GM18951 (cell line): ENCODE data around the gene SLC38A2.

Experiments used
- POLR2A ChIP-seq: IDR thresholded peaks from 4 replicates; pipeline ENCODE4 v1.6.1; 2011; ENCODE audit warnings: mild to moderate bottlenecking; ENCODE audit not compliant: insufficient read length, insufficient read depth; ENCODE audit errors: extremely low read depth
- in situ Hi-C: fragments of 300-500 bp; cut with MboI; formaldehyde crosslinking; loops from one replicate; pipeline ENCODE4 v1.12.0; 2022; ENCODE audit warnings: low sequenced_read_pairs, mixed read lengths, inconsistent platforms; ENCODE audit not compliant: unreplicated experiment

The SLC38A2 gene

DNA sequence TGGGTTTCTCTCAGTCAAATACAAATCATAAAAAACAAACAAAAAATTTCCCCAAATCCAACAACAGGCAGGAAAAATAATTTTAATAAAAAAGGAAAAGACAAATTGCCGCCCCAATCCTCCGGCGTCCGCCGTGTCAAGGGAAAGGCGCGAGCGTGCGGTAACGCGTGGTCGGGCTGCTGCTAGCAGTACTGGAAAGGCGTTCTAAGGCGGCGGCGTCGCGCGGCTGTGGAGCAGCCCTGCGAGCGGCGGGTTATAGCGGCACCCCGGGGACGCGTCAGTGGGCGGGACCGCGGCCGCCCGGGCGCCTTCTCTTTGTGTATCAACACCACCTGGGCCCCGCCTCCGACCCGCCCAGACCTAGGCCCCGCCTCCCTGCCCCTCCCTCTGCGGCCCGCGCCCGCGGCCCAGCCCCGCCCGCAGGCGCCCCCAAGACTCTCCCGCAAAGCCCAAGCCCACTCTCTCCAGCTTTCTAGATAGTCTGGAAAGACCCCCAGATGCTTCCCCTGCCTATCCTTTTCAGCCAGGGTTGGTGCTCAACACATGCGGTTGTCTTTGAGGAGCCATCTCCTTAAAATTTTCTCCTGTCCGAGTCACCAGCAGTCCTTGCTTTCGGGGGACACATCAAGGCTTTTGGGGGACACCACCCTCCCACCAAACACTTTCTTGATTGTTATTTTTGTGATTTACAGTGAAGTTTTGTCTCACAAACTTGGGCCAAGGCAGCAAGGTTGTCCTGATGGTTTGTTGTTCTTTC is at the start of gene SLC38A2:
TSS of gene SLC38A2 (minus strand) at position 230 of the 757 bp plus-strand sequence. CDS start 1,480 bp downstream, outside the sequence.
- in situ Hi-C loops: no loop called here
- peak; percentile 100 for TF ChIP-seq POLR2A

DNA sequence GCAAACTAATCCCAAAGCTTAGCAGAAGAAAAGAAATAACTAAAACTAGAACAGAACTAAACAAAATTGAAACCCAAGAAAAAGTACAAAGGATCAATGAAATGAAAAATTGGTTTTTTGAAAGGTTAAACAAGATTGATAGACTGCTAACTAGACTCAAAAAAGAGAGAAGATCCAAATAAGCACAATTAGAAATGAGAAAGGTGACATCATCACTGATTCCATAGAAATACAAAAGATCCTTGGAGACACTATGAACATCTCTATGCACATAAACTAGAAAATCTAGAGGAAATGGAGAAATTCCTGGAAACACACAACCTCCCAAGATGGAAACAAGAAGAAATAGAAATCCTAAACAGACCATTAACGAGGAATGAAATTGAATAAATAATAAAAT is 47.1 kb upstream of the SLC38A2 start:
- no peak for TF ChIP-seq POLR2A
- in situ Hi-C loops: no loop called here

DNA sequence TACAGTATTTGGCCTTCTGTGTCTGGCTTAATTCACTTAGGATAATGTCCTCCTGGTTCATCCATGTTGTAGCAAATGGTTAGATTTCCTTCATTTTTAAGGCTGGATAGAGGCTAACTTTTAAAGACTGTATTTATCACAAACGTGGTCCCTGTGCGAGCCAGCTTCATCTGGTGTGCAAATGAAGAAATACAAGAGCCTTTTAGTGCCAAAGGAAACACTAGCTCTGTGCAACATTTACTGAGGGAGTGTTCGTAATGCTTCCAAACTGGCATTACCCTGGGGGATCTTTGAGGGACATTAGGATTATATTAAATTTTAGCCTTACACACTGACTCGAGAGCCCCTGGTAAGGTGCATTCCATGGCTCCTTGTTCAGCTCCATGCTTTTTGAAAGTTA is 43.0 kb upstream of the SLC38A2 start:
- in situ Hi-C loops: no loop called here
- no peak for TF ChIP-seq POLR2A

DNA sequence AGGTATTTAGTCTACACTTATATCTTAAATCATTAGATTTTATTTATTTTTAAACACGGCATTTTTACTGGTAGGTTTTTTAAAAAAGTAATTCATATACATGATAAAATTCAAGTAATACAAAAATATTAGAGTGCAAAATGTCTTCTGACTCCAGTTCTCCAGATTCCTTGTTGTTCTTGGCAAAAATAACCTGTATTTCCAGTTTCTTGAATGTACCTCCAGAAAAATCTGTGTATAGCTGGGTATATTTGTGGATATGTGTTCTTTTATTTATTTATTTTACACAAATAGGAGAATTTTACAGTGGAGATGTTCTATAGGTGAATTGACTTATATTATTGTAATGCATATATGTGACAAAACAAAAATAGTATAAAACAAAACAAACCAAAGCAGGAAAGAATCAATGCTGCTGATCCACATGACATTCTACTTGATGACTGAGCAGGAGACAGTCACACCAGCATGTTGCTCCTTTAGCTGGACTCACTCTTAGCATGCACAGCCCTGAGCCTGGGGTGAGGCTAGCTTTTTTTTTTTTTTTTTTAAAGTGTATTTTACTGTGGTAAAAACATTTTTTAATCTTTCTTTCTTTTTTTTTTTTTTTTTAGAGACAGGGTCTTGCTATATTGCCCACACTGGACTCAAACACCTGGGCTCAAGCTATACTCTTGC is 42.2 kb upstream of the SLC38A2 start:
- TF ChIP-seq POLR2A: no peak
- in situ Hi-C loops: no loop called here

DNA sequence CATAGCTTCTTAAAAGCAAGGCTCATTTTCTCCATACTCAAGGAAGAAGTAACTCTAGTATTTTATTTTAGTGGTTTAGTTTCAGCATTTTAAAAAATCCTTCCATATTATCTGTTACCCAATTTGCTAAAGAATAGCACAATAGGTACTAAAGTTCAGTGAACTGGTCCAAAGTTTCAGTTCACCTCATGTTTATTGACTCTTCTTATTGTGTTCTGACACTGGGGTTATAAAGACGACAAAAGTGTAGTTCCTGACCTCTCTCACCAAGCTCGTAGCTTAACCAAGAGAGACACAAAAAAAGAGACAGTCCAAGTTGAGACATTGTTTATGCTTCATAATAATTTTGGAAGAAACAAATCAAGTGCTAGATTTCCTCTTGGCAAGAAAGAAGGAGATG is 40.8 kb upstream of the SLC38A2 start:
- in situ Hi-C loops: no loop called here

DNA sequence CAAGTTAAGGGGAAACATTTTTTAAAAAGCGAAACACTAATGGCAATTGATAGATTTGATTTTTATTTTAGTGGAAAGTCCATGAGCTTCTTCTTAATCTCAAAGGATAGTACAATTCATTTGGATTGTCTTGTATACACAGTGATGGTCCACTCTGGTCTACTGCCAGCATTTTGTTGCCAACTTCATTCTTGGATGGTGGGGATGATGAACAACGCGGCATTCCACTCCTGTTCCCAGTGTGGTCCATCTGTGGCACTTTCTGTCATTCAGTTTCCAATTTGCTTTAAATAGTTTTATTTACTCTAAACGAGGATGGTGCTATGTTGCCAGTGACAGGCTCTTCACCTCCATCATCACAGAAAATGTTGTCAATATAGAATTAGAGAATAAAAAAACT is 40.3 kb upstream of the SLC38A2 start:
- in situ Hi-C loops: no loop called here
- TF ChIP-seq POLR2A: no peak

More for the DNA sequence above, 40.8 kb upstream of the SLC38A2 start:
- no peak for TF ChIP-seq POLR2A

DNA sequence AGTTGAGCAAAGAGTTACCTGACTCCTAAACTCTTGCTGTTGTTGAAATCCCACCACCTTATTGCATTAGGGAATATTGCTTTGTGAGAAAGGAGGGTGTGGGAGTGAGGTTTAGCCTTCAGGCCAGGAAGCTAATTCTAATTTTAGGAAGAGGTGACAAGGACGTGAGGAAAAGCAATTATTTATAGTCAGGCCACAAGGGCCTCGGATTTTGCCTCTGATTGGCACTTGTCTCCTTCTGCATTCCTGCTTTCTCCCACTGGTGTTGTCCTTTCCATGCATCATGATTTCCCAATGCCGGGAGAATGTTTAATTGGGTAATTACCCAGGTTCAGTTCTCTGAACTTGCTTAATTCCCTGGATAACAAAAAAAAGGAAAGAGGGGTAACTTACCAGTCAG is 37.9 kb upstream of the SLC38A2 start:
- TF ChIP-seq POLR2A: no peak
- in situ Hi-C loops: no loop called here

DNA sequence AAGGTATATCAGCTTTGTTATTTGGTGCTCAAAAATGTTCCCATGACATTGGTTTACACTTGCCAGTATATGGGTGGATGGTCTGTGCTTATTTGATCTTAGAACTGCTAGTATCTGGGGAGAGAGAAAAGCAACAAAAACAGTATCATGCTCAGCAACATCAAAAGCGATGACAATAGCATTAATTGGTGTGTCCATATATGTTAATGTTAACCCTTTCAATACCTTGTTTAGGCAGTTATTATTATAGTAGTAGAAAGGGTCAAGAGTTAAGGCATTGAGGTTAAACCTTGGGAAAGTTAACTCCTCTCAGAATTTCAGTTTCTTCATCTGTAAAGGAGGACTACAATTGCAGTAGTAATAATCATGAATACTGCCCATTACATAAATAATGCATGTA is 37.4 kb upstream of the SLC38A2 start:
- in situ Hi-C loops: no loop called here
- no peak for TF ChIP-seq POLR2A

DNA sequence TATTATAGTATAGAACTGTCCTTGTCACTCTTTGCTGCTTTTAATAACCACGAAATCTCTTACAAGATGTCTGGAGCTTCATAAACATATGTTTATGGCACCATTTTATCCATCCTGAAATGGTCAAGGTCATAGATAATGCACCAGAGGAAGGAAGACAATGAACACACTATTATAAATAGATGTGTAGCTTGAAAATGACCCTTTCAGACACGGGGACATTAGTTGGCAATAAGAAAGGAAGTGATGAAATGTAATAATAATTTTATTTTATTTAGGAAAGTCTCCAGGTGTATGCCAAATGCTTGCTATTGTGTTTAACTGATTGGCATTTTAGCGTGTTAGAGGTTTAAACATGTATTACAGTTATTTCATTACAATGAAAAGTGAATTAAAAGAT is 36.8 kb upstream of the SLC38A2 start:
- in situ Hi-C loops: no loop called here
- no peak for TF ChIP-seq POLR2A

DNA sequence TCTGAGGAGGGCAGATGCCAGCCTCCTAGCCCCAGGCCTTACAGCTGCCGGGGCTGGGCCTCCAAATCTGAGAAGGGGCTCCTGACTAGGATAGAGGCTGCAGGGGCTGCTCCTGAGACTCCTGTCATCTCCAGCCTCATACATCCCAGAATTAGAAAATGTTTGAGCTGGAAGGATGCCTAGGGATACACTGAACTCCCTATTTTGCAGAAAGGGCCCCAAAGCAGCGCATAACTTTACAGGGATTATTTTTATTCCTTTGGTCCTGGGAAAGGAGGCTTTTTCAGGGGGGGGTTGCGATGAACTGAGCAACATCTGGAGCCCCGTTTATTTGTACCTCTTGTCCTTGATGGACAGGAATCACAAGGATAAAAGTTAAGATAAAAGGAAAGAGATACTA is 35.9 kb upstream of the SLC38A2 start:
- no peak for TF ChIP-seq POLR2A
- in situ Hi-C loops: no loop called here

DNA sequence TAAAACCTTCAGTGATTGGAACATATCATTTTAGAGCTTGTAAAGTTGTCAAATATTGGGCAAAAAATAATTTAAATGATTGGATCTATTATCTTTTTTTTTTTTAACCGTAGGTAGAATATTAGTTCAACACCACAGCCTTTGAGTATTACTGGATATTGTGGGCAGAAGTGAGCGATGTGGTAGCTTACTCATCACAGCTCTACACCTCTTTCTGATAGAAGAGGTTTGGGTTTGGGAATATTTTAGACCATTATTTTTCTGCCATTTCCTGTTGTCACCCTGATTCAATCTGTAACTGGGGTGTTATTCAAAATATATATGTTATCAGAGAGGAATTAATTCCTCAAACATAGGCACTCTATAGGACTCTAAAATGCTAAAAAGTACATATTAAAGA is 34.8 kb upstream of the SLC38A2 start:
- TF ChIP-seq POLR2A: no peak
- in situ Hi-C loops: no loop called here

DNA sequence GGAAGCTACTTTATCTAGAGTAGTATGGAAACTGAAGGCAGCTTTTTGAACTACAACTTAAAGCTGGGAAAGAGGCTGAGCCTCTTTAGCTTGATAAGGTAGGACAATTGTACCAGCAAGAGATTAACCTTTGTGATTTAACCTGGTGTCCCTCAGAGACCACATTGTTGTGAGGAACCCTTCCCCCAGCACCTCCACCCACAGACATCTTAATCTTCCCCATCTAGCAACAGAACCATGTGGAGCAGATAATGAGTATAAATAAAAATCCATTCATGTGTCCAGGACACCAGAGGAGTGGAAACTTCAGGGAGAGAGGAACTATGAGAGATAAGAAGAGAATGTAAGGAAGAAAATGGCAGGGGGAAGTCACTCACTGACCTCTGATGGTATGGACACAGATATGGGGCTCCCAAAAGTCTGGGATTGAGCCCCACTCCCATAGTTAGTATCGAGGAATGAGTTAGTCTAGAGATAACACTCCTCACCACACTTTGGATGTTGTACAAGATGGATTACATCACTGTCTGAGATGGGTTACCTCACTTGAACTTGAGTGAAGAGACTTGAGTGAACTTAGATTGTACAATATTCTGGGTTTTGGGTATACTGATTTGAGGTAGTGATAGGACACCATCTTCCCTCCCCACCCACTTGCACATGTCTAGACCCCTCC is 33.9 kb upstream of the SLC38A2 start:
- in situ Hi-C loops: no loop called here
- no peak for TF ChIP-seq POLR2A

DNA sequence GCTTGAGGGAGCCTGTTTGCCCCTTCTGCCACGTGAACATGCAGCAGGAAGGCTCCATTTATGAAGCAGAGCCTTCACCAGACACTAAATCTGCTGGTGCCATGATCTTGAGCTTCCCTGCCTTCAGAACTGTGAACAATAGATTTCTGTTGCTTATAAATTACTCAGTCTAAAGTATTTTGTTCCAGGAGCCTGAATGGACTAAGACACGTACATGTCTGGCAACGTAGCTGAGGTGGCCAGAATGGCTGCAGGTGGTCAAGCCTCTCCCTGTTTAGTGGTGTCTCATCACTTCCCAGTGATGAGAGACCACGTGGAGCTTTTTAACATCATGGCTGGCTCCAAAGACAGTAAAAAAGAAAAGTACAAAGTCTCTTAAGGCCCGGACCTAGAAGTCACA is 32.2 kb upstream of the SLC38A2 start:
- in situ Hi-C loops: no loop called here
- no peak for TF ChIP-seq POLR2A

DNA sequence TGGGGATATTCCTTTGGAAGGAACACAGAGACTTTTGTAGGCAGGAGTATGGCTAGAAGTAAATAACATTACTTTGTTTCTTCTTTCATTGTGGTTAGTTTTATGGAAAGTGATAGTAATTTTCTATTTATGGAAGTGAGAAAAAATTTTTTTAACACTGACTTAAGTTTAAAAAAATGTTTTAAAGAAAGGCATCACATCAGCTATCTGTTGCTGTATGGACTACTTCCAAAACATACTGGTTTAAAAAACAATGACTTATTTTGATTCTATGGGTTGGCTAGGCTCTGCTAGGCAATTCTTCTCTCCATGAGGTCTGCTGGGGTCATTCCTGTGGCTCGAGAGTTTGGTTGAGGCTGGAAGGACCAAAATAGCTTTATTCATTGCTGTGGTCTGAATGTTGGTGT is 31.7 kb upstream of the SLC38A2 start:
- TF ChIP-seq POLR2A: no peak
- in situ Hi-C loops: no loop called here
